Esophagus muscularis mucosa (tissue), 4 donors: ENCODE measurements around the gene MVB12B. TPM values are rescaled to one million over a fixed set of nuclear protein-coding genes. Genes with fewer than 3 reads are reported as not detected.

Experiments
- DNase-seq: peaks from one replicate; pipeline ENCODE4 v3.0.0-alpha.2; 2017; ENCODE audit errors: extremely low spot score
- H3K27ac ChIP-seq, 4 donors: fragments of 200-600 bp; sonication (generic); replicated peaks in 1 of 4; 1 replicate in 3 of 4; 2 replicates in 1 of 4; pipeline ENCODE4 v1.5.1; 2016 to 2019; ENCODE audit warnings: mild to moderate bottlenecking in 1 of 4
- H3K27me3 ChIP-seq, 4 donors: fragments of 200-600 bp; sonication (generic); one replicate each; pipeline versions ENCODE4 v1.5.1 to v1.6.0; 2016 to 2019
- H3K36me3 ChIP-seq, 4 donors: fragments of 200-600 bp; sonication (generic); one replicate each; pipeline ENCODE4 v1.5.1; 2016 to 2019
- H3K4me1 ChIP-seq, 4 donors: fragments of 200-600 bp; sonication (generic); one replicate each; pipeline ENCODE4 v1.5.1; 2016 to 2019
- H3K4me3 ChIP-seq, 4 donors: fragments of 200-600 bp; sonication (generic); 1 replicate in 2 of 4; 2 replicates in 2 of 4; pipeline ENCODE4 v1.5.1; 2016 to 2019; ENCODE audit warnings: mild to moderate bottlenecking in 4 of 4, moderate library complexity in 1 of 4
- H3K9me3 ChIP-seq, 4 donors: fragments of 200-600 bp; sonication (generic); 1 replicate in 3 of 4; 2 replicates in 1 of 4; pipeline ENCODE4 v1.5.1; 2016 to 2019
- CTCF ChIP-seq, 3 experiments: fragments of 200-600 bp in 2 of 3; fragments of 450-650 bp in 1 of 3; sonication (generic) in 2 of 3; IDR thresholded peaks; one replicate each; pipeline ENCODE4 v1.5.1; 2017 to 2019; ENCODE audit warnings: antibody characterized with exemption in 3 of 3, mild to moderate bottlenecking in 2 of 3, moderate library complexity in 1 of 3
- EP300 ChIP-seq: sonication (generic); formaldehyde crosslinking; IDR thresholded peaks from one replicate; pipeline ENCODE4 v1.6.1; 2017; ENCODE audit warnings: antibody characterized with exemption
- POLR2A ChIP-seq: fragments of 450-650 bp; IDR thresholded peaks from one replicate; pipeline ENCODE4 v1.6.1; 2017; ENCODE audit warnings: antibody characterized with exemption, moderate library complexity, mild to moderate bottlenecking, low read depth
- POLR2AphosphoS5 ChIP-seq, 2 donors: sonication (generic); formaldehyde crosslinking; IDR thresholded peaks; one replicate each; pipeline ENCODE4 v1.6.1; 2017; ENCODE audit warnings: antibody characterized with exemption in 2 of 2
- WGBS: methylation state at CpG from one replicate; pipeline ENCODE4 v1.1.5; 2018; 5-methylcytosine and 5-hydroxymethylcytosine counted together
- intact Hi-C: fragments of 100-400 bp; cut with DNase I; formaldehyde crosslinking; loops from one replicate; pipeline ENCODE4 v1.15.1; 2023
- total RNA-seq, 4 donors: library from RNA; depleted of rRNA; stranded (reverse); fragments of >200 nt; gene quantifications; one replicate each; pipeline versions ENCODE4 v1.1.0 to v1.2.1, GENCODE V29; 2016

Gene MVB12B
- total RNA-seq, 4 donors from 2014 or later: 14.1 to 25.0 (median 18.4) TPM

GRCh38 chr9:126532951-126533925, 206.6 kb downstream of the MVB12B start:
- 79% methylated on average over 20 of the region's 24 CpGs for WGBS
- DNase-seq: no peak
- no peak overlapping the region for H3K4me3 ChIP-seq
- no peaks in the 10 kb centered on the region for H3K9me3 ChIP-seq
- no peaks in the 10 kb centered on the region for H3K36me3 ChIP-seq
- intact Hi-C loops: no loop called here
- TF ChIP-seq CTCF (IDR thresholded peaks at IDR 0.05) (no peak), POLR2AphosphoS5 (IDR thresholded peaks at IDR 0.05) (no peak), POLR2A (no peak)
- peaks cover 0 to 52% (median 0%) of the 10 kb centered on the region in 4 donors for H3K27me3 ChIP-seq
- H3K4me1 ChIP-seq: peaks cover 0 to 18% (median 12%) of the 10 kb centered on the region in 4 donors
- H3K27ac ChIP-seq: no peak overlapping the region

GRCh38 chr9:126533926-126534310, 207.3 kb downstream of the MVB12B start:
- Histone ChIP-seq H3K4me1 (peaks cover 0 to 18% (median 12%) of the 10 kb centered on the region in 4 donors), H3K27me3 (peaks cover 0 to 53% (median 0%) of the 10 kb centered on the region in 4 donors), H3K4me3 (no peak overlapping the region), H3K36me3 (no peaks in the 10 kb centered on the region), H3K9me3 (no peaks in the 10 kb centered on the region), H3K27ac (no peak overlapping the region)
- no peak for DNase-seq
- intact Hi-C loops: no loop called here
- TF ChIP-seq POLR2AphosphoS5 (IDR thresholded peaks at IDR 0.05): no peak
- no peak for TF ChIP-seq POLR2A
- TF ChIP-seq EP300: no peak
- TF ChIP-seq CTCF (IDR thresholded peaks at IDR 0.05): no peak
- 75% methylated on average over 11 of the region's 15 CpGs for WGBS

- WGBS: 77% methylated on average over 23 of the region's 23 CpGs
- intact Hi-C loops: no loop called here
Observed at GRCh38 chr9:126534431-126535186, 208.0 kb downstream of the MVB12B start.

GRCh38 chr9:126536131-126536530, 209.5 kb downstream of the MVB12B start:
- no peaks in the 10 kb centered on the region for H3K36me3 ChIP-seq
- no peak for DNase-seq
- no peaks in the 10 kb centered on the region for H3K9me3 ChIP-seq
- peaks cover 0 to 18% (median 12%) of the 10 kb centered on the region in 4 donors for H3K4me1 ChIP-seq
- peaks cover 0 to 61% (median 0%) of the 10 kb centered on the region in 4 donors for H3K27me3 ChIP-seq
- WGBS: 90% methylated on average over 7 of the region's 7 CpGs
- intact Hi-C loops: no loop called here
- no peak overlapping the region for H3K27ac ChIP-seq
- TF ChIP-seq EP300: no peak
- no peak for TF ChIP-seq POLR2A
- TF ChIP-seq POLR2AphosphoS5 (IDR thresholded peaks at IDR 0.05): no peak
- TF ChIP-seq CTCF (IDR thresholded peaks at IDR 0.05): no peak
- H3K4me3 ChIP-seq: no peak overlapping the region

More at GRCh38 chr9:126534431-126535186, 208.0 kb downstream of the MVB12B start:
- Histone ChIP-seq H3K36me3 (no peaks in the 10 kb centered on the region), H3K4me1 (peaks cover 0 to 18% (median 12%) of the 10 kb centered on the region in 4 donors), H3K27me3 (peaks cover 0 to 58% (median 0%) of the 10 kb centered on the region in 4 donors), H3K9me3 (no peaks in the 10 kb centered on the region), H3K27ac (no peak overlapping the region), H3K4me3 (no peak overlapping the region)
- DNase-seq: no peak
- TF ChIP-seq POLR2AphosphoS5 (IDR thresholded peaks at IDR 0.05) (no peak), CTCF (IDR thresholded peaks at IDR 0.05) (no peak), EP300 (no peak), POLR2A (no peak)
